Ramos (cell line): ENCODE data around the gene RAB2B.

Experiments
- in situ Hi-C: fragments of 300-500 bp; cut with MboI; formaldehyde crosslinking; loops from one replicate; pipeline ENCODE4 v1.14.3; 2022; ENCODE audit warnings: low sequenced_read_pairs; ENCODE audit not compliant: unreplicated experiment

Gene RAB2B

GRCh38 chr14:21476925-21477681 lies at the start of gene RAB2B, which contains the start of gene TOX4:
Gene RAB2B, minus strand, starts transcription at chr14:21476959. Its CDS starts 87 bp downstream, at chr14:21476872.
Gene TOX4, plus strand, starts transcription at chr14:21477195. Its CDS starts 84 bp downstream, at chr14:21477279.
- in situ Hi-C loops: no loop called here

GRCh38 chr14:21525962-21526671 lies 49.4 kb upstream of the RAB2B start, which contains the start of gene SALL2:
Gene SALL2, minus strand, starts transcription at chr14:21526346. Its CDS starts 219 bp downstream, at chr14:21526127.
- in situ Hi-C loops: no loop called here

- in situ Hi-C loops: no loop called here
Observed at GRCh38 chr14:21525571-21525961, 48.8 kb upstream of the RAB2B start.

GRCh38 chr14:21524575-21525490 lies 48.1 kb upstream of the RAB2B start:
- in situ Hi-C loops: no loop called here

GRCh38 chr14:21523203-21523602 lies 46.4 kb upstream of the RAB2B start:
- in situ Hi-C loops: no loop called here

GRCh38 chr14:21521501-21521900 lies 44.7 kb upstream of the RAB2B start:
- in situ Hi-C loops: no loop called here

GRCh38 chr14:21520767-21521166 lies 44.0 kb upstream of the RAB2B start:
- in situ Hi-C loops: no loop called here

GRCh38 chr14:21518725-21519124 lies 42.0 kb upstream of the RAB2B start:
- in situ Hi-C loops: no loop called here

- in situ Hi-C loops: no loop called here
Observed at GRCh38 chr14:21514341-21514740, 37.6 kb upstream of the RAB2B start.

- in situ Hi-C loops: no loop called here
Observed at GRCh38 chr14:21510735-21511657, 34.2 kb upstream of the RAB2B start, which contains the start of gene METTL3. Gene METTL3, minus strand, starts transcription at chr14:21511340. Its CDS starts 117 bp downstream, at chr14:21511223.

GRCh38 chr14:21509432-21510143 lies 32.8 kb upstream of the RAB2B start:
- in situ Hi-C loops: no loop called here

- in situ Hi-C loops: no loop called here
Observed at GRCh38 chr14:21506557-21506956, 29.8 kb upstream of the RAB2B start.

- in situ Hi-C loops: no loop called here
Observed at GRCh38 chr14:21505012-21505553, 28.3 kb upstream of the RAB2B start.

GRCh38 chr14:21503376-21503775 lies 26.6 kb upstream of the RAB2B start:
- in situ Hi-C loops: loop anchor here (5.0 kb wide), 1 partner anchor 54 kb away; no protein-coding TSS in a partner anchor

- in situ Hi-C loops: loop anchor here (5.0 kb wide), 1 partner anchor 56 kb away; no protein-coding TSS in a partner anchor
Observed at GRCh38 chr14:21501568-21501967, 24.8 kb upstream of the RAB2B start.

GRCh38 chr14:21498540-21499526 lies 22.1 kb upstream of the RAB2B start:
- in situ Hi-C loops: no loop called here

- in situ Hi-C loops: no loop called here
Observed at GRCh38 chr14:21496453-21496852, 19.7 kb upstream of the RAB2B start.
